GM12878 (cell line): Measurements from ENCODE around the gene CGREF1. TPM values are rescaled to one million over a fixed set of nuclear protein-coding genes. Genes with fewer than 3 reads are reported as not detected.
A peak's percentile ranks its signal among the peaks of the same experiment; 100 is the strongest.
"Not testable (repeated sequence)": the region's sequence is repeated elsewhere in the genome, so short reads cannot be mapped to it uniquely, and the experiment has no call there.

Experiments
- ATAC-seq: fragments of 200-7000 bp; cut with Tn5 transposase; 3 replicates; pipeline ENCODE4 v1.9.1; 2020; ENCODE audit warnings: mild to moderate bottlenecking, moderate library complexity
- BruUV-seq: library from RNA; stranded (reverse); fragments of 400-500 nt; replicated peaks from 2 replicates; lab custom pipeline; 2021; lab: Mats Ljungman, UMichigan
- CTCF ChIA-PET: fragments of 300-600 bp; sonication (Branson Sonifier 250); formaldehyde crosslinking; extraction: SDS; loops from one replicate; lab custom pipeline; 2021; ENCODE audit warnings: inconsistent platforms; lab: Yijun Ruan, JAX
- POLR2A ChIA-PET: fragments of 350-600 bp; formaldehyde crosslinking; extraction: SDS; loops from one replicate; lab custom pipeline; 2021; ENCODE audit warnings: inconsistent platforms; lab: Charles Lee
- RAD21 ChIA-PET: fragments of 300-600 bp; sonication (Branson Sonifier 250); formaldehyde crosslinking; loops from one replicate; lab custom pipeline; 2023; ENCODE audit warnings: antibody characterized with exemption; ENCODE audit not compliant: unreplicated experiment; lab: Charles Lee
- SMC1A ChIA-PET: fragments of 300-600 bp; sonication (Branson Sonifier 250); formaldehyde crosslinking; loops from one replicate; lab custom pipeline; 2023; ENCODE audit not compliant: unreplicated experiment, uncharacterized antibody; lab: Charles Lee
- DNase-seq: peaks from one replicate; pipeline ENCODE4 v3.0.0-alpha.2; 2011; ENCODE audit warnings: low read depth, low spot score
- FAIRE-seq: peaks from 3 replicates; lab custom pipeline; 2011; peaks lifted over from hg19 to GRCh38; lab: Jason Lieb, UNC
- H2AFZ ChIP-seq: 2 replicates; pipeline ENCODE4 v1.6.0; 2011; ENCODE audit warnings: low read depth, low read length, control low read depth; ENCODE audit not compliant: control insufficient read depth
- H3K27ac ChIP-seq: 2 replicates; pipeline ENCODE4 v1.5.1; 2011; ENCODE audit warnings: control low read depth; ENCODE audit not compliant: control insufficient read depth, insufficient read depth
- H3K27me3 ChIP-seq, 2 experiments: replicated peaks in 1 of 2; 2 replicates each; pipeline versions ENCODE4 v1.6.0 to v1.6.1; 2011; ENCODE audit warnings: low read length in 1 of 2; ENCODE audit not compliant: control insufficient read depth in 2 of 2, insufficient read depth in 2 of 2
- H3K36me3 ChIP-seq, 2 experiments: 2 replicates each; pipeline ENCODE4 v1.5.1; 2011; ENCODE audit warnings: low read length in 1 of 2; ENCODE audit not compliant: control insufficient read depth in 2 of 2, insufficient read depth in 2 of 2
- H3K4me1 ChIP-seq: 2 replicates; pipeline ENCODE4 v1.6.1; 2011; ENCODE audit warnings: mild to moderate bottlenecking, low read length, moderate library complexity, mixed read lengths; ENCODE audit not compliant: control insufficient read depth, insufficient read depth
- H3K4me2 ChIP-seq: 2 replicates; pipeline ENCODE4 v1.6.0; 2011; ENCODE audit warnings: control low read depth; ENCODE audit not compliant: control insufficient read depth, insufficient read depth
- H3K4me3 ChIP-seq: fragments of 200-600 bp; sonication (generic); 2 replicates; pipeline ENCODE4 v1.5.1; 2016
- H3K79me2 ChIP-seq: 2 replicates; pipeline ENCODE4 v1.6.0; 2011; ENCODE audit warnings: low read length; ENCODE audit not compliant: control insufficient read depth, insufficient read depth
- H3K9ac ChIP-seq: 2 replicates; pipeline ENCODE4 v1.8.0; 2011; ENCODE audit warnings: low read length, control low read depth, mixed read lengths; ENCODE audit not compliant: control insufficient read depth, insufficient read depth
- H3K9me3 ChIP-seq: replicated peaks from 3 replicates; pipeline ENCODE4 v1.5.1; 2011; ENCODE audit warnings: mild to moderate bottlenecking, low read length; ENCODE audit not compliant: control insufficient read depth, insufficient read depth
- H4K20me1 ChIP-seq: 2 replicates; pipeline ENCODE4 v1.6.0; 2011; ENCODE audit not compliant: control insufficient read depth, insufficient read depth
- BRCA1 ChIP-seq: IDR thresholded peaks from 2 replicates; pipeline ENCODE4 v1.6.1; 2011; ENCODE audit warnings: low read depth, low read length, improper control_type of control experiment
- HDAC2 ChIP-seq: fragments of 200-600 bp; sonication (generic); IDR thresholded peaks from 2 replicates; pipeline ENCODE4 v1.6.1; 2017
- KAT2A ChIP-seq: conservative IDR thresholded peaks from 2 replicates; pipeline ENCODE4 v1.6.1; 2011; ENCODE audit warnings: low read depth, low read length; ENCODE audit not compliant: control insufficient read depth
- NFYB ChIP-seq: IDR thresholded peaks from 2 replicates; pipeline ENCODE4 v1.6.1; 2011; ENCODE audit warnings: low read depth, mild to moderate bottlenecking, low read length, improper control_type of control experiment, moderate library complexity; ENCODE audit not compliant: insufficient read depth
- RELB ChIP-seq: fragments of 450-650 bp; IDR thresholded peaks from 2 replicates; pipeline ENCODE4 v1.6.1; 2017; ENCODE audit warnings: low read depth, mild to moderate bottlenecking, moderate library complexity
- RFX5 ChIP-seq: IDR thresholded peaks from 2 replicates; pipeline ENCODE4 v1.6.1; 2011; ENCODE audit warnings: low read depth, low read length, improper control_type of control experiment
- SIN3A ChIP-seq: IDR thresholded peaks from 2 replicates; pipeline ENCODE4 v1.6.1; 2012; ENCODE audit warnings: low read depth, low read length, improper control_type of control experiment
- SIX5 ChIP-seq: IDR thresholded peaks from 2 replicates; pipeline ENCODE4 v1.6.1; 2011; ENCODE audit warnings: mild to moderate bottlenecking, low read depth, low read length, moderate library complexity; ENCODE audit not compliant: severe bottlenecking
- YBX1 ChIP-seq: fragments of 450-650 bp; IDR thresholded peaks from 2 replicates; pipeline ENCODE4 v1.6.1; 2016; ENCODE audit warnings: antibody characterized with exemption
- ZNF207 ChIP-seq: fragments of 450-650 bp; IDR thresholded peaks from 2 replicates; pipeline ENCODE4 v1.6.1; 2014; ENCODE audit warnings: antibody characterized with exemption, mild to moderate bottlenecking, borderline replicate concordance
- WGBS: methylation state at CpG from one replicate; pipeline ENCODE4 v1.1.6; 2016; ENCODE audit warnings: low lambda C conversion rate; ENCODE audit not compliant: insufficient replicate concordance, insufficient coverage; ENCODE audit errors: missing lambda C conversion rate; 5-methylcytosine and 5-hydroxymethylcytosine counted together
- in situ Hi-C: fragments of 300-500 bp; cut with MboI; formaldehyde crosslinking; loops from 9 replicates; pipeline ENCODE4 v1.14.3; 2018; ENCODE audit warnings: mixed read lengths
- intact Hi-C: fragments of 100-400 bp; cut with micrococcal nuclease; formaldehyde crosslinking; loops from one replicate; pipeline ENCODE4 v1.14.2; 2022; ENCODE audit not compliant: unreplicated experiment
- polyA plus RNA-seq, 11 experiments: library from polyadenylated mRNA; depleted of rRNA in 4 of 11; unstranded in 6 of 11; stranded (reverse) in 5 of 11; fragments of >200 nt; fragmentation: Nextera tagmentation in 4 of 11; fragmentation: Illumina TruSeq in 1 of 11; extraction: Ambion mirVana in 4 of 11; extraction: Trizol in 1 of 11; gene quantifications; 1 replicate in 1 of 11; 2 replicates in 10 of 11; pipeline versions ENCODE4 v1.2.1 to v1.2.3, GENCODE V29; 2011 to 2016; ENCODE audit warnings: inconsistent platforms in 2 of 11, missing spikeins in 2 of 11, low read depth in 1 of 11
- total RNA-seq, 4 experiments: library from RNA; depleted of rRNA in 3 of 4; stranded (reverse); fragments of >200 nt in 3 of 4; fragmentation: Illumina TruSeq in 1 of 4; extraction: Trizol in 1 of 4; gene quantifications; 2 replicates each; pipeline versions ENCODE4 v1.2.1 to v1.2.3, GENCODE V29; 2013 to 2021

CGREF1 gene
- total and polyA plus RNA-seq, 10 of the 15 experiments (the other 5 are each of a cell fraction or from before 2014, with no cell fraction given): 0.06 to 0.21 TPM; not detected in 8

GRCh38 chr2:27110603-27111352 is 8.2 kb downstream of the CGREF1 start:
- H3K27me3 ChIP-seq, intact Hi-C loops, H3K9ac ChIP-seq, FAIRE-seq, BruUV-seq, ATAC-seq, H3K9me3 ChIP-seq, H3K27ac ChIP-seq, H3K4me2 ChIP-seq, H3K36me3 ChIP-seq, in situ Hi-C loops, POLR2A ChIA-PET, DNase-seq, H3K79me2 ChIP-seq, H3K4me3 ChIP-seq, H2AFZ ChIP-seq, H3K4me1 ChIP-seq, H4K20me1 ChIP-seq: not testable (repeated sequence)
- ChIA-PET RAD21 (interaction anchor here (0.6 to 1.2 kb wide), 3 partner anchors 11 to 1094 kb away, joined by 4 read pairs; no protein-coding TSS in a partner anchor), SMC1A (interaction anchor here (0.7 kb wide), 1 partner anchor 169 kb away, joined by 3 read pairs; no protein-coding TSS in a partner anchor), CTCF (interaction anchor here (0.8 kb wide), 1 partner anchor 59 kb away, joined by 4 read pairs; no protein-coding TSS in a partner anchor)
- 0 out of 2 replicates have a peak, but pooled peaks have one; percentile 49 for TF ChIP-seq NFYB
- 79% methylated on average over 24 of the region's 24 CpGs for WGBS

DNA sequence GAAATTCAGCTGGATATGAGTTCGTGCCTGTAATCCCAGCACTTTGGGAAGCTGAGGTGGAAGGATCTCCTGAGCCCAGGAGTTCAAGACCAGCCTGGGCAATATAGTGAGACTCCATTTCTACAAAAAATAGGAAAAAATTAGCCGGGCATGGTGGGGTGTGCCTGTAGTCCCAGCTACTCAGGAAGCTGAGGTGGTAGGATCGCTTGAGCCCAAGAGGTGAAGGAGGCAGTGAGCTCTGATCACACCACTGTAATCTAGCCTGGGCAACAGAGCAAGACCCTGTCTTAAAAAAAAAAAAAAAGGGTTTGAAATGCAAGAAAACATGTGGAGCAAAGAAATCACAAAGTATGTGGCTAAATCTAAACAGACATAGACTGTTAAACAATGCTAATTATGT is 9.8 kb downstream of the CGREF1 start:
- no peak for DNase-seq
- Histone ChIP-seq H3K27me3 (no peaks in the 10 kb centered on the region; a peak in 2 of 4 replicates), H2AFZ (no peak overlapping the region), H3K36me3 (no peaks in the 10 kb centered on the region), H3K4me3 (no peak overlapping the region), H3K9me3 (no peaks in the 10 kb centered on the region), H3K4me2 (no peak overlapping the region), H4K20me1 (no peaks in the 10 kb centered on the region), H3K9ac (no peak overlapping the region), H3K4me1 (no peaks in the 10 kb centered on the region), H3K27ac (no peak overlapping the region), H3K79me2 (no peaks in the 10 kb centered on the region)
- POLR2A ChIA-PET: interaction anchor here (0.7 kb wide), 1 partner anchor 299 kb away, joined by 4 read pairs; no protein-coding TSS in a partner anchor
- no peak for ATAC-seq
- WGBS: 50% methylated on average over 3 of the region's 3 CpGs
- in situ Hi-C loops: no loop called here
- BruUV-seq: no TSS peak
- SMC1A ChIA-PET: interaction anchor here (0.7 to 1.0 kb wide), 2 partner anchors 162 to 1047 kb away, joined by 3 read pairs; no protein-coding TSS in a partner anchor
- CTCF ChIA-PET: interaction anchor here (0.7 to 1.6 kb wide), 2 partner anchors 24 to 68 kb away, joined by 3 read pairs; no protein-coding TSS in a partner anchor
- RAD21 ChIA-PET: no interaction called here
- FAIRE-seq: no peak
- intact Hi-C loops: no loop called here
- TF ChIP-seq SIX5 (no peak), RELB (no peak), BRCA1 (no peak), SIN3A (no peak), YBX1 (no peak), HDAC2 (no peak), ZNF207 (no peak), KAT2A (no peak), RFX5 (no peak)
